Mammary epithelial cell (primary cell): ENCODE data around the gene TH.

Experiments
- CTCF ChIP-seq, 2 donors: IDR thresholded peaks in 1 of 2; conservative IDR thresholded peaks in 1 of 2; 2 replicates each; pipeline ENCODE4 v1.5.1; 2011 to 2012; ENCODE audit warnings: inconsistent platforms in 2 of 2, low read length in 2 of 2, mild to moderate bottlenecking in 2 of 2, control low read depth in 1 of 2, low read depth in 1 of 2; ENCODE audit not compliant: insufficient read depth in 1 of 2; ENCODE audit errors: extremely low read depth in 1 of 2
- EZH2 ChIP-seq: IDR thresholded peaks from 2 replicates; pipeline ENCODE4 v1.6.1; 2012; ENCODE audit warnings: low read length, inconsistent platforms, borderline replicate concordance

GRCh38 chr11:2212411-2213251 is 41.0 kb upstream of the TH start:
- TF ChIP-seq CTCF (conservative IDR thresholded peaks at IDR 0.05 in 1 of 2, IDR thresholded peaks at IDR 0.05 in 1 of 2; ENCODE audit: extremely low read depth in 1 of 2, insufficient read depth in 1 of 2, low read depth in 1 of 2, low read length in 2 of 2) (no peak), EZH2 (no peak)
